C4-2B (cell line): Measurements from ENCODE around the gene SLC39A10.

Experiments
- H3K27ac ChIP-seq: fragments of 450-650 bp; 2 replicates; pipeline ENCODE4 v1.5.1; 2017
- ZFX ChIP-seq: fragments of 450-650 bp; IDR thresholded peaks from 2 replicates; pipeline ENCODE4 v1.6.1; 2017
- TF ChIP-seq, protein P1 (sequence below): fragments of 450-650 bp; conservative IDR thresholded peaks from 2 replicates; pipeline ENCODE4 v1.5.1; 2017; ENCODE audit warnings: mild to moderate bottlenecking

Gene SLC39A10, protein sequence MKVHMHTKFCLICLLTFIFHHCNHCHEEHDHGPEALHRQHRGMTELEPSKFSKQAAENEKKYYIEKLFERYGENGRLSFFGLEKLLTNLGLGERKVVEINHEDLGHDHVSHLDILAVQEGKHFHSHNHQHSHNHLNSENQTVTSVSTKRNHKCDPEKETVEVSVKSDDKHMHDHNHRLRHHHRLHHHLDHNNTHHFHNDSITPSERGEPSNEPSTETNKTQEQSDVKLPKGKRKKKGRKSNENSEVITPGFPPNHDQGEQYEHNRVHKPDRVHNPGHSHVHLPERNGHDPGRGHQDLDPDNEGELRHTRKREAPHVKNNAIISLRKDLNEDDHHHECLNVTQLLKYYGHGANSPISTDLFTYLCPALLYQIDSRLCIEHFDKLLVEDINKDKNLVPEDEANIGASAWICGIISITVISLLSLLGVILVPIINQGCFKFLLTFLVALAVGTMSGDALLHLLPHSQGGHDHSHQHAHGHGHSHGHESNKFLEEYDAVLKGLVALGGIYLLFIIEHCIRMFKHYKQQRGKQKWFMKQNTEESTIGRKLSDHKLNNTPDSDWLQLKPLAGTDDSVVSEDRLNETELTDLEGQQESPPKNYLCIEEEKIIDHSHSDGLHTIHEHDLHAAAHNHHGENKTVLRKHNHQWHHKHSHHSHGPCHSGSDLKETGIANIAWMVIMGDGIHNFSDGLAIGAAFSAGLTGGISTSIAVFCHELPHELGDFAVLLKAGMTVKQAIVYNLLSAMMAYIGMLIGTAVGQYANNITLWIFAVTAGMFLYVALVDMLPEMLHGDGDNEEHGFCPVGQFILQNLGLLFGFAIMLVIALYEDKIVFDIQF

DNA sequence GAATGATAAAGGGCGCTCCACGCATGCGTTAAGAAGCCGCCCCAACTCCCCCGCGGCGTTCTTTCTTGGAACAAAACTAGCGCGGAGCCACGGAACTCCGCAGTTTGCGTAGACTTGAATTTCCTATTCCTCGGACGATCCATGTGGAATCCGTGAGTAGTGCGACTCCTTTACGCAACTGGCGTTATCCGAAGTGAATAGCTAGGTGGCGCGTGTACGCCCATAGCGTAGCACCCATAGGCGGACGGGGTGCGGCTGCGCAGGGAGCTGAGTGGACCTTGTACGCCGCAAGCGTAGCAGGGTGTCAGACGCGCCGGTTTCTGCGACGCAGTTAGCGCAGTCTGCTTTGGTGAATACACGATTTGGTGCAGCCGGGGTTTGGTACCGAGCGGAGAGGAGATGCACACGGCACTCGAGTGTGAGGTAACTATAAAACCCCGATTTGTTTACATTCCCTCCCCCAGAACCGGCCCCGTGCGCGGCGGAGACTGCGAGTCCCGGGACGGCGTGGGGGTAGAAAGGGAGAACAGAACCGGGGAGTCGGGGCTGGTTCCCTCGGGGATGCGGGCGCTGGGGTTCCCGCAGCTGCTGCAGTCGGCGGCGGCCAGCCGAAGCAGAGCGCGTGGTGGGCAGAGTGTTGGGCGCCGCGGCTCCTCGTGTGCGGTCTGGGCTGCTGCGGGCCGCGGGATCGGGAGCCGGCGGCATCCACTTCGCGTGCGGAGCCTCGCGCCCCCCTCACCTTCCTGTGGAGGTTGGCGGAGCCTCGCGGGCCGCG lies at the start of gene SLC39A10:
SLC39A10 (plus strand) TSS at position 368 of the 775 bp plus-strand sequence. CDS start 22,817 bp downstream, outside the sequence.
- peak within 1 kb of the TSS; percentile 99 for H3K27ac ChIP-seq
- TF ChIP-seq ZFX, result no peak; the same call in 1 of the 2 replicates
- TF ChIP-seq, protein P1, sequence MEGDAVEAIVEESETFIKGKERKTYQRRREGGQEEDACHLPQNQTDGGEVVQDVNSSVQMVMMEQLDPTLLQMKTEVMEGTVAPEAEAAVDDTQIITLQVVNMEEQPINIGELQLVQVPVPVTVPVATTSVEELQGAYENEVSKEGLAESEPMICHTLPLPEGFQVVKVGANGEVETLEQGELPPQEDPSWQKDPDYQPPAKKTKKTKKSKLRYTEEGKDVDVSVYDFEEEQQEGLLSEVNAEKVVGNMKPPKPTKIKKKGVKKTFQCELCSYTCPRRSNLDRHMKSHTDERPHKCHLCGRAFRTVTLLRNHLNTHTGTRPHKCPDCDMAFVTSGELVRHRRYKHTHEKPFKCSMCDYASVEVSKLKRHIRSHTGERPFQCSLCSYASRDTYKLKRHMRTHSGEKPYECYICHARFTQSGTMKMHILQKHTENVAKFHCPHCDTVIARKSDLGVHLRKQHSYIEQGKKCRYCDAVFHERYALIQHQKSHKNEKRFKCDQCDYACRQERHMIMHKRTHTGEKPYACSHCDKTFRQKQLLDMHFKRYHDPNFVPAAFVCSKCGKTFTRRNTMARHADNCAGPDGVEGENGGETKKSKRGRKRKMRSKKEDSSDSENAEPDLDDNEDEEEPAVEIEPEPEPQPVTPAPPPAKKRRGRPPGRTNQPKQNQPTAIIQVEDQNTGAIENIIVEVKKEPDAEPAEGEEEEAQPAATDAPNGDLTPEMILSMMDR, result no peak

DNA sequence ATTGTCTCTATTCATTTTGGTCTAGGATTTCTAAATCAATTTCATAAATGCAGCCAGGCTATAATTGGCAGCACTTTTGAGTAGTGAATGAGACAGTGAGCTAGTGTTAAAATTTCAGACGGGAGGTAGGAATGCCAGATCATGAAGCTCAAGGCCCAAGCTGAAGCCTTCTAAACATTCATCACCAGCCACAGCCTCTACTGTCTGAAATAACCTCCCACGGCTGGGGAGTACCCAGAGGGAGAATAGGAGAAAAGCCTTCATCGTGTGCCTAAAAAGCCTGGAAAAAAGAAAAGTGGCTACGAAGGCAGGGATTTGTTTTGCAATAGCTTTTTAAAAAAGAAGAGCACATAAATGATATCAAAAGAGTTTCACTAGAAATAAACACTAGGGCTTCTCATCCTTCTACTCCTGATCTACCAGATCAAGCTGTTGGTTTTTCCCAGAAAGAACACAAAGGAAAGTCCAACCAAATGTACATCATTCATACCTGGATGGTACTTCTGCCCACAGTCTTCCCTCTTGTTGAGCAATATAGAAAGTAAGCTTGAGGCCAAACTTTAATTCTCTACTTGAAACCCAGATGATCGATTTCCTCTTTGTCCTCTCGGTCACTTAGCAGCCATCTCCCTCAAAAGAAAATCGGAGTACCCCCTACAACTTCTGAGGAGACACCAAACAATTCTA lies 48.1 kb upstream of the SLC39A10 start:
- no peak overlapping the region for H3K27ac ChIP-seq
- TF ChIP-seq, protein P1, result no peak
- TF ChIP-seq ZFX, result no peak

DNA sequence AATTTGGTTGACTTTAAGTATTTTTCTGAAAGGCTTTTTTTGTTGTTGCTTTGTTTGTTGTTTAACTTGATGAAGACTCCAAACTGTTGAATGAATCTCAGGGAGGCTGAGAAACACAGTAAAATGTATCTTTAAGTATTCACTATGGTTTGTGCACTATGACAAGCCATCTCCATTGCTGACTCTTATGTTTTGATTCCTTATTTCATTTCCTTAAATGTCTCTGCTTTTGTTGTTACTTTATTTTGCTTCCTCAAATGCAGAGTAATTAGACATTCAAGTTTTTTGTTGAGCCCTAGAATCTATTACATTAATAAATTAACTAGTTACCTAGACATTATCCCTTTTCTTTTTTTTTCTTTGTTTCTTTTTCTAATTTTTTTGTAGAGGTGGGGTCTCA lies 46.3 kb upstream of the SLC39A10 start:
- no peak for TF ChIP-seq ZFX
- TF ChIP-seq, protein P1, result no peak
- H3K27ac ChIP-seq, result no peak overlapping the region

DNA sequence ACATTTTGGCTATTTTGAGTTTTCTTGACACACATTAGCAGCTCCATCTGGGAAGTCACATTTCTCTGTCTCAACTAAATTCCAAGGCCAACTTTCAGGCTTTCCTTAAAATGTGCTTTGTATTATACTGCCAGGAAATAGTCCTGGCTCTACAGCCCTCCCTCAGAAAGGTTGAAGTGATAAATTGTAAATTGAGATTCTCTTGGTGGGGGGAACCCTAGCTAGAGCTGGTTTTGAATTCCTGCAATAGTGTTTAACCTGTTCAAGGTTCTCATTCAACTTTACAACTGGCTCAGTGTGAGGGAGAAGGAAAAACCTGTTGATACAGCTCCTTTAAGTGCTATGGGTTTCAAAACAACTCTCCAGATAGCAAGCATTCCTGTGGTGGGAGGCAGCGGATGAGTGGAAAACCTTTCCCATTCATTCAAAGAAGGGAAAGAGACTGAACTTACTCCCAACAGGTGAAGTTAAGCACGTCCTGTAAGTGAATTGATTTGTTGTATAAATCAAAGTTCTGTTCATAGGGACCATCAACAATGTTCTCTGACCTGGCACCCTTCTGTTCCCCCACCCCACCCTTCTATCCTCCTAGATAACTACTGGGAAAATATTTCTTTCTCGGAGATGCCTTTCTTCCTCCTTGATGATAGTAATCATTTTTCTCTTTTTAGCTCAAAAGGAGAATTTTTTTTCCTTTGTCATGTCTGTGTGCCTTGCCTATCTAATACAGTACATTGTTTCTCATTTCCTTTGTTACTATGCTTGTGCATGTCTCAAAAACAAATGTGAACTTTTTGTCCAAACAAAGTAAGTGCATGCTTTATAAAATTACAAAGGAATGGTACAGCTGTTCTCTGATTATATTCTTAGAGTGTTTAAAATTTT lies 44.2 kb upstream of the SLC39A10 start:
- no peak for TF ChIP-seq ZFX
- TF ChIP-seq, protein P1, result no peak
- H3K27ac ChIP-seq, result no peak overlapping the region

DNA sequence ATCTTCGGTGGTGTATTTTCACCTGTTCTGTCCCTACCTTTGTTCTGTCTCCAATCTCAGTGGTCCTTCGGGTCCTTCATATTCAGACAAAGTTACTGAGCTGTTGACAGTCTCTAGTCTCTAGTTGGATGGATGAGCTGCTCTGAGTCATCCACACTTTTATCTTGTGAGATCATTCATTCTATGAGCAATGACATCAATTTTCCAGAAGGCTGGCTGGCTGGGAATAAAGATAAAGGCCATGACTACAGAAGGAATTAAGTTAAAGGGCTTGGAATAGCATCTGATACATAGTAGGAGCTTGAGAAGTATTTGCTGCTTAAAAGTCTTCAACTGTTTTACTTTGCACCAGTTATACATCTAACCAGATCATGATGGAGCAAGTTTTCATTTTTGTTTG lies 43.1 kb upstream of the SLC39A10 start:
- H3K27ac ChIP-seq, result no peak overlapping the region
- TF ChIP-seq, protein P1, result no peak
- TF ChIP-seq ZFX, result no peak

DNA sequence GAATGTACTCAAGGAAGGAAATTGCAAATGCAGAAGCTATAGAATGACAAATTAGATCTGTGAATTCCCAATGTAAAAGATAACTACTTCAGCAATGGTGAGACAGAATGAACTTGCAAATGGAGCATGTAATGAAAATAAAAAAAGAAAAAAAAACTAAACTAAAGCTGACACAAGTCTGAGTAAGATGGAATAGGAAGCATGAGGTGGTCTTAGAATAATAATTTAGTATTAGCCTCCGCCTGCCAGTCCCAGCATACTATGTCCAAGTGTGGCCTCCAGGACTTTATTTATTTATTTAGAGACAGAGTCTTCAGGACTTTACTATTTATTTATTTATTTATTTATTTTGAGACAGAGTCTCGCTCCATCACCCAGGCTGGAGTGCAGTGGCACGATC lies 37.4 kb upstream of the SLC39A10 start:
- TF ChIP-seq ZFX, result no peak

More for the DNA sequence above, 37.4 kb upstream of the SLC39A10 start:
- no peak overlapping the region for H3K27ac ChIP-seq
